Measurements from ENCODE around the gene MADCAM1.
"Not testable (repeated sequence)": the region's sequence is repeated elsewhere in the genome, so short reads cannot be mapped to it uniquely, and the experiment has no call there.

MADCAM1 gene

GRCh38 chr19:496112-496665 is at the start of gene MADCAM1:
TSS of gene MADCAM1 (plus strand) at chr19:496486. CDS start at chr19:496500, 14 bp downstream.
- no peak within 1 kb of the TSS for H3K27ac ChIP-seq
- no peak for TF ChIP-seq CTCF (conservative IDR thresholded peaks at IDR 0.05)
- TF ChIP-seq ZFX (IDR thresholded peaks at IDR 0.05), result no peak

GRCh38 chr19:447064-447426 is 49.2 kb upstream of the MADCAM1 start:
- no peak overlapping the region for H3K27ac ChIP-seq
- TF ChIP-seq CTCF (conservative IDR thresholded peaks at IDR 0.05) (no peak), ZFX (IDR thresholded peaks at IDR 0.05) (no peak)

- H3K27ac ChIP-seq, result no peak overlapping the region
- TF ChIP-seq ZFX (IDR thresholded peaks at IDR 0.05), result no peak
- no peak for TF ChIP-seq CTCF (conservative IDR thresholded peaks at IDR 0.05)
These were observed 48.3 kb upstream of the MADCAM1 start for GRCh38 chr19:447816-448560.

- TF ChIP-seq ZFX (IDR thresholded peaks at IDR 0.05) (no peak), CTCF (conservative IDR thresholded peaks at IDR 0.05) (no peak)
These were observed 46.4 kb upstream of the MADCAM1 start for GRCh38 chr19:449916-450315.

GRCh38 chr19:450912-451481 is 45.3 kb upstream of the MADCAM1 start:
- not testable (repeated sequence) for H3K27ac ChIP-seq

More at GRCh38 chr19:449916-450315, 46.4 kb upstream of the MADCAM1 start:
- H3K27ac ChIP-seq, result no peak overlapping the region

GRCh38 chr19:452829-453228 is 43.5 kb upstream of the MADCAM1 start:
- no peak overlapping the region for H3K27ac ChIP-seq
- no peak for TF ChIP-seq ZFX (IDR thresholded peaks at IDR 0.05)
- TF ChIP-seq CTCF (conservative IDR thresholded peaks at IDR 0.05), result no peak

- TF ChIP-seq CTCF (conservative IDR thresholded peaks at IDR 0.05) (no peak), ZFX (IDR thresholded peaks at IDR 0.05) (no peak)
- no peak overlapping the region for H3K27ac ChIP-seq
These were observed 42.7 kb upstream of the MADCAM1 start for GRCh38 chr19:453606-454005.

Data from C4-2B (cell line).